ENCODE data around the gene UBR2.

- TF ChIP-seq CTCF (conservative IDR thresholded peaks at IDR 0.05): no peak
- no peak for TF ChIP-seq EZH2 (IDR thresholded peaks at IDR 0.05; ENCODE audit: low read depth)
Observed at GRCh38 chr6:42545226-42545773, 18.5 kb upstream of the UBR2 start.

Data from PC-9 (cell line).